ENCODE data around the gene MBLAC1.

Gene MBLAC1

DNA sequence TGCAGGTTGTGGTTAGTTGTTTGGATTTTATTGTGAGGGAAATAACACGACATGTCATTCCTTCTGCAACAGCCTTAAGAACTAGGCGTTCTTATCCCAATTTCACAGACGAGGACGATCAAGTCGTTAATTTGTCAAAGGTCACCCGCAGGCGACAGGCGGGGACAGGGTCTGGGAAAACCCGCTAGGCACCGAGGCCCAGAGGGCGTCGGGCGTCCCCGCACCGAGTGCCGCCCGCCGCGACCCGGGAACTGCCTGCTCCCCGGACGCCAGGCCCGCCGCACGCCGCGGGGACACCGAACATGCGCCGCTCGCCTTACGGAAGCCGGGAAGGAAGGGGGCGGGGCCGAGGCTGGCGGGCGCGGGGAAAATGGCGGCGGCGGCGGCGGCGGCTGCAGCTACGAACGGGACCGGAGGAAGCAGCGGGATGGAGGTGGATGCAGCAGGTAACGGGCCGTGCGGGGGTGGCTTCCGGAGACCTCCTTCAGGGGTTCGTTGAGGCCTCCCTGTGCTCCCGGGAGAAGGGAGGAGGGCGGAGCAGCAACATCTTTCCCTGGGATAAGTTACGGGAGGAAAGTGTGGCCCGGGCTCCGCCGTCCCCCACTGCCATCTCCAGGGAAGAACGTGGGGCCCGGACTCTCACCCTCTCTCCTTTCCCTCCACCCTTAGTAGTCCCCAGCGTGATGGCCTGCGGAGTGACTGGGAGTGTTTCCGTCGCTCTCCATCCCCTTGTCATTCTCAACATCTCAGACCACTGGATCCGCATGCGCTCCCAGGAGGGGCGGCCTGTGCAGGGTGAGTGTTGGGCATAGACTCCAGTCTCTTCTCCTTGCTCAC lies 37.9 kb upstream of the MBLAC1 start, which contains the start of gene COPS6:
Gene COPS6, plus strand, starts transcription at position 349 of the 837 bp plus-strand sequence. Its CDS starts 22 bp downstream, at position 371.
- H3K27ac ChIP-seq (ENCODE audit: low read depth, low read length, poor library complexity, severe bottlenecking), result peak within 1 kb of the TSS; percentile 65
- peak within 1 kb of the TSS; percentile 76 for H3K4me3 ChIP-seq (ENCODE audit: low read depth, low read length, poor library complexity, severe bottlenecking)
- no peaks in the 10 kb centered on the region for H3K9me2 ChIP-seq (ENCODE audit: low read depth, low read length)
- no peaks in the 10 kb centered on the region for H4K20me1 ChIP-seq (ENCODE audit: insufficient read depth, low read length)
- no peaks in the 10 kb centered on the region for H3K9me3 ChIP-seq (ENCODE audit: low read length)
- H2AFZ ChIP-seq (ENCODE audit: low read length), result peak within 1 kb of the TSS; percentile 36; the same call in 1 of the 2 replicates
- H3K79me2 ChIP-seq (ENCODE audit: insufficient read depth, low read length), result no peaks in the 10 kb centered on the region
- peaks cover 37% of the 10 kb centered on the region for H3K36me3 ChIP-seq (ENCODE audit: insufficient read depth, low read length)
- peak within 1 kb of the TSS; percentile 92 for H3K4me2 ChIP-seq (ENCODE audit: low read length)
- peaks cover 22% of the 10 kb centered on the region for H3F3A ChIP-seq (ENCODE audit: insufficient read depth, low read length)
- TF ChIP-seq EZH2 (IDR thresholded peaks at IDR 0.05; ENCODE audit: borderline replicate concordance, low read length), result no peak
- TF ChIP-seq, protein P1, sequence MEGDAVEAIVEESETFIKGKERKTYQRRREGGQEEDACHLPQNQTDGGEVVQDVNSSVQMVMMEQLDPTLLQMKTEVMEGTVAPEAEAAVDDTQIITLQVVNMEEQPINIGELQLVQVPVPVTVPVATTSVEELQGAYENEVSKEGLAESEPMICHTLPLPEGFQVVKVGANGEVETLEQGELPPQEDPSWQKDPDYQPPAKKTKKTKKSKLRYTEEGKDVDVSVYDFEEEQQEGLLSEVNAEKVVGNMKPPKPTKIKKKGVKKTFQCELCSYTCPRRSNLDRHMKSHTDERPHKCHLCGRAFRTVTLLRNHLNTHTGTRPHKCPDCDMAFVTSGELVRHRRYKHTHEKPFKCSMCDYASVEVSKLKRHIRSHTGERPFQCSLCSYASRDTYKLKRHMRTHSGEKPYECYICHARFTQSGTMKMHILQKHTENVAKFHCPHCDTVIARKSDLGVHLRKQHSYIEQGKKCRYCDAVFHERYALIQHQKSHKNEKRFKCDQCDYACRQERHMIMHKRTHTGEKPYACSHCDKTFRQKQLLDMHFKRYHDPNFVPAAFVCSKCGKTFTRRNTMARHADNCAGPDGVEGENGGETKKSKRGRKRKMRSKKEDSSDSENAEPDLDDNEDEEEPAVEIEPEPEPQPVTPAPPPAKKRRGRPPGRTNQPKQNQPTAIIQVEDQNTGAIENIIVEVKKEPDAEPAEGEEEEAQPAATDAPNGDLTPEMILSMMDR (IDR thresholded peaks at IDR 0.05; ENCODE audit: low read length), result no peak
- no peaks in the 10 kb centered on the region for H3K27me3 ChIP-seq (ENCODE audit: insufficient read depth, low read length)
- H3K9ac ChIP-seq (ENCODE audit: low read length), result peak within 1 kb of the TSS; percentile 88
- peaks cover 22% of the 10 kb centered on the region for H3K4me1 ChIP-seq (ENCODE audit: insufficient read depth, low read length, severe bottlenecking)

DNA sequence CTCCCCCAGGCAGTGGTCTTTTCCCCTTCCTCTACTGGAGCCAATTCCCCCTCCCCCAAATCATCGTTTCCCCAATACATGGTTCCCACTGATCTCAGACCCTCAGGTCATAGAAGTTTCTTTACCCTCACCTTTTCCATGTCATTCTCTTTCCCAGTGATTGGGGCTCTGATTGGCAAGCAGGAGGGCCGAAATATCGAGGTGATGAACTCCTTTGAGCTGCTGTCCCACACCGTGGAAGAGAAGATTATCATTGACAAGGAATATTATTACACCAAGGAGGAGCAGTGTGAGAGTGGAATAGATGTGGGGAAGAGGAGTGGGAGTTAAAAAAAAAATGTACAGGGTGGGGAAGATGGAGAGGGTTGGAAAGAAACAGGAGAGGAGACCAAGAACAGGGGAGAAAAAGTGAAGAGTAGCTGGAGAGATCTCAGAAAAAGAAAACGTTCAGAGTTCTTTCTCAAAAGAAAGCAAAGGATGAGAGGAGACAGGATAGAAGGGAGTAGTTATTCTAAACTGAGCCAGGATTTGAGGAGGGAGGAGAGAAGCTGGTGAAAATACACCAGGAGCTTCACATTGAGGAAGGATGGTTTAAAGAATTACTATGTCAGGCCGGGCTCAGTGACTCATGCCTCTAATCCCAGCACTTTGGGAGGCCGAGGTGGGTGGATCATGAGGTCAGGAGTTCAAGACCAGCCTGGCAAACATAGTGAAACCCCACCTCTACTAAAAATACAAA lies 37.1 kb upstream of the MBLAC1 start:
- no peak for TF ChIP-seq EZH2 (IDR thresholded peaks at IDR 0.05; ENCODE audit: borderline replicate concordance, low read length)
- TF ChIP-seq, protein P1 (IDR thresholded peaks at IDR 0.05; ENCODE audit: low read length), result no peak
- Histone ChIP-seq H3K4me1 (ENCODE audit: insufficient read depth, low read length, severe bottlenecking) (peaks cover 22% of the 10 kb centered on the region), H3K27ac (ENCODE audit: low read depth, low read length, poor library complexity, severe bottlenecking) (peak overlapping the region; percentile 65), H3K4me2 (ENCODE audit: low read length) (peak overlapping the region; percentile 92), H3K27me3 (ENCODE audit: insufficient read depth, low read length) (no peaks in the 10 kb centered on the region), H3K9ac (ENCODE audit: low read length) (peak overlapping the region; percentile 88), H2AFZ (ENCODE audit: low read length) (no peak overlapping the region), H3K9me2 (ENCODE audit: low read depth, low read length) (no peaks in the 10 kb centered on the region), H3K36me3 (ENCODE audit: insufficient read depth, low read length) (peaks cover 45% of the 10 kb centered on the region), H3K4me3 (ENCODE audit: low read depth, low read length, poor library complexity, severe bottlenecking) (peak overlapping the region; percentile 76), H4K20me1 (ENCODE audit: insufficient read depth, low read length) (no peaks in the 10 kb centered on the region), H3K79me2 (ENCODE audit: insufficient read depth, low read length) (no peaks in the 10 kb centered on the region), H3K9me3 (ENCODE audit: low read length) (no peaks in the 10 kb centered on the region), H3F3A (ENCODE audit: insufficient read depth, low read length) (peaks cover 26% of the 10 kb centered on the region)

DNA sequence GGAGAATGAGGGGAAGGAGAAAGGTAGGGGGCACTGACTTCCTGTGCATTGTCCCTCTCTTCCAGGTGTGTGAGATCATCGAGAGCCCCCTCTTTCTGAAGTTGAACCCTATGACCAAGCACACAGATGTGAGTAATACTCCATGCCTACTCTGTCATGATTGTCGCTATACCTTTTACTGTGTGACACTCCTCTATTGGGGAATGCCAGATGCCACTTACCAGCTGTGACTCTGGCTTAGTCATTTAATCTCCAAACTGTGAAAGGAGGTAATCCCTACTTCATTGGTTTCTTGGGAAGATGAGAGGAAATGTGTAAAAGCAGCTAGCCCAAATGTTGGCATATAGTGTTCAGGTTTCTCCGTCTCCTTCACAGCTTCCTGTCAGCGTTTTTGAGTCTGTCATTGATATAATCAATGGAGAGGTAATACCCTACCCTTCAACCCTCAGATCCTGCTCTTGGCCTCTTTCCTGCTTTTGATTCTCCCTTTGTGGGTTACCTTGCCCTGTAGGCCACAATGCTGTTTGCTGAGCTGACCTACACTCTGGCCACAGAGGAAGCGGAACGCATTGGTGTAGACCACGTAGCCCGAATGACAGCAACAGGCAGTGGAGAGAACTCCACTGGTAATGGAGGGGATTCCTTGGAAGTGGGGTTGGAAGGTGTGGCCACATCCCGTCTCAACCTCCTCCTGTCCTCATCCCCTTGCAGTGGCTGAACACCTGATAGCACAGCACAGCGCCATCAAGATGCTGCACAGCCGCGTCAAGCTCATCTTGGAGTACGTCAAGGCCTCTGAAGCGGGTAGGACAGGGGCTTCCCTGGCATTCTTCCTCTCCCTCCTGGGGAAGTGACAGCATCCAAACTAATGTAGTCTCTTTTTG lies 36.0 kb upstream of the MBLAC1 start:
- peak overlapping the region; percentile 40 for H3K27ac ChIP-seq (ENCODE audit: low read depth, low read length, poor library complexity, severe bottlenecking)

More for the DNA sequence above, 36.0 kb upstream of the MBLAC1 start:
- Histone ChIP-seq H3K9me3 (ENCODE audit: low read length) (no peaks in the 10 kb centered on the region), H3K36me3 (ENCODE audit: insufficient read depth, low read length) (peaks cover 56% of the 10 kb centered on the region), H3K4me3 (ENCODE audit: low read depth, low read length, poor library complexity, severe bottlenecking) (no peak overlapping the region), H4K20me1 (ENCODE audit: insufficient read depth, low read length) (no peaks in the 10 kb centered on the region), H2AFZ (ENCODE audit: low read length) (no peak overlapping the region), H3K9me2 (ENCODE audit: low read depth, low read length) (no peaks in the 10 kb centered on the region), H3K79me2 (ENCODE audit: insufficient read depth, low read length) (no peaks in the 10 kb centered on the region), H3K27me3 (ENCODE audit: insufficient read depth, low read length) (no peaks in the 10 kb centered on the region), H3K4me1 (ENCODE audit: insufficient read depth, low read length, severe bottlenecking) (peaks cover 22% of the 10 kb centered on the region), H3K9ac (ENCODE audit: low read length) (no peak overlapping the region), H3K4me2 (ENCODE audit: low read length) (peak overlapping the region; percentile 0; the same call in 1 of the 2 replicates), H3F3A (ENCODE audit: insufficient read depth, low read length) (peaks cover 28% of the 10 kb centered on the region)
- TF ChIP-seq, protein P1 (IDR thresholded peaks at IDR 0.05; ENCODE audit: low read length), result no peak
- no peak for TF ChIP-seq EZH2 (IDR thresholded peaks at IDR 0.05; ENCODE audit: borderline replicate concordance, low read length)
